K562 (cell line): ENCODE data around the gene EIF3C. TPM values are rescaled to one million over a fixed set of nuclear protein-coding genes. Genes with fewer than 3 reads are reported as not detected.
"Not testable (repeated sequence)": the region's sequence is repeated elsewhere in the genome, so short reads cannot be mapped to it uniquely, and the experiment has no call there.

ENCODE experiments used
- ATAC-seq: fragments of 200-7000 bp; cut with Tn5 transposase; 3 replicates; pipeline ENCODE4 v1.9.1; 2020; ENCODE audit warnings: moderate library complexity
- BruUV-seq: library from RNA; stranded (reverse); fragments of 400-500 nt; replicated peaks from 2 replicates; lab custom pipeline; 2021; lab: Mats Ljungman, UMichigan
- CTCF ChIA-PET: fragments of 300-600 bp; formaldehyde crosslinking; extraction: SDS; loops from one replicate; lab custom pipeline; 2021; ENCODE audit warnings: low intra/inter-chr PET ratio; lab: Yijun Ruan, JAX
- POLR2A ChIA-PET: fragments of 300-600, 350-650 bp; sonication (Branson Sonifier 250); formaldehyde crosslinking; extraction: SDS; loops from one replicate; lab custom pipeline; 2021; ENCODE audit warnings: antibody characterized with exemption, inconsistent platforms; lab: Yijun Ruan, JAX
- DNase-seq, 4 experiments: peaks; one replicate each; pipeline versions ENCODE4 v3.0.0 to v3.0.0-alpha.2; 2011 to 2018; ENCODE audit warnings: low spot score in 3 of 4, mixed read lengths in 3 of 4; ENCODE audit errors: extremely low read depth in 1 of 4
- FAIRE-seq: peaks from 2 replicates; lab custom pipeline; 2011; peaks lifted over from hg19 to GRCh38; lab: Jason Lieb, UNC
- H2AFZ ChIP-seq: 2 replicates; pipeline ENCODE4 v1.6.0; 2011; ENCODE audit warnings: low read depth, low read length, control low read depth, inconsistent platforms
- H3K27ac ChIP-seq: fragments of 200-600 bp; 3 replicates; pipeline ENCODE4 v1.8.0; 2011; ENCODE audit warnings: low read depth, mild to moderate bottlenecking, control low read depth, inconsistent platforms, low read length, moderate library complexity, mixed read lengths; ENCODE audit errors: extremely low read depth
- H3K27me3 ChIP-seq, 2 experiments: fragments of 300-600 bp in 1 of 2; 2 replicates in 1 of 2; 3 replicates in 1 of 2; pipeline versions ENCODE4 v1.6.0 to v1.8.0; 2011; ENCODE audit warnings: inconsistent platforms in 2 of 2, low read length in 2 of 2, mild to moderate bottlenecking in 1 of 2, mixed read lengths in 1 of 2, moderate library complexity in 1 of 2; ENCODE audit not compliant: control insufficient read depth in 2 of 2, insufficient read depth in 2 of 2
- H3K36me3 ChIP-seq: fragments of 300-600 bp; 3 replicates; pipeline ENCODE4 v1.8.0; 2011; ENCODE audit warnings: mild to moderate bottlenecking, low read length, inconsistent platforms; ENCODE audit not compliant: control insufficient read depth, insufficient read depth
- H3K4me1 ChIP-seq, 2 experiments: fragments of 200-600 bp in 1 of 2; replicated peaks in 1 of 2; 2 replicates in 1 of 2; 3 replicates in 1 of 2; pipeline versions ENCODE4 v1.5.1 to v1.8.0; 2011; ENCODE audit warnings: inconsistent platforms in 2 of 2, low read length in 2 of 2, mild to moderate bottlenecking in 1 of 2, mixed read lengths in 1 of 2, moderate library complexity in 1 of 2; ENCODE audit not compliant: control insufficient read depth in 2 of 2, insufficient read depth in 2 of 2
- H3K4me2 ChIP-seq: 2 replicates; pipeline ENCODE4 v1.6.1; 2011; ENCODE audit warnings: low read length, control low read depth, inconsistent platforms, mixed read lengths; ENCODE audit not compliant: insufficient read depth
- H3K4me3 ChIP-seq: fragments of 200-600 bp; sonication (generic), shearing (Covaris generic); 2 replicates; pipeline ENCODE4 v1.5.1; 2016; ENCODE audit warnings: control low read depth, inconsistent platforms
- H3K79me2 ChIP-seq: fragments of 200-600 bp; 3 replicates; pipeline ENCODE4 v1.8.0; 2011; ENCODE audit warnings: low read length, inconsistent platforms; ENCODE audit not compliant: control insufficient read depth, insufficient read depth
- H3K9ac ChIP-seq, 2 experiments: 2 replicates each; pipeline versions ENCODE4 v1.6.0 to v1.6.1; 2011; ENCODE audit warnings: low read depth in 2 of 2, low read length in 2 of 2, control low read depth in 1 of 2, inconsistent platforms in 1 of 2, mild to moderate bottlenecking in 1 of 2, mixed read lengths in 1 of 2; ENCODE audit not compliant: insufficient read depth in 1 of 2
- H3K9me1 ChIP-seq: one replicate; pipeline ENCODE4 v1.6.0; 2011; ENCODE audit warnings: inconsistent platforms, mild to moderate bottlenecking, low read length, moderate library complexity; ENCODE audit not compliant: control insufficient read depth, insufficient read depth
- H3K9me3 ChIP-seq: replicated peaks from 2 replicates; pipeline ENCODE4 v1.5.1; 2011; ENCODE audit warnings: low read depth, low read length, inconsistent platforms; ENCODE audit not compliant: control insufficient read depth, insufficient read depth
- H4K20me1 ChIP-seq: replicated peaks from 2 replicates; pipeline ENCODE4 v1.6.1; 2011; ENCODE audit warnings: low read length, inconsistent platforms, mixed read lengths; ENCODE audit not compliant: control insufficient read depth, insufficient read depth
- WGBS: fragments of 100-300 bp; shearing (Covaris generic); methylation state at CpG from one replicate; pipeline ENCODE4 v1.1.6; 2016; ENCODE audit warnings: low coverage, mixed read lengths; ENCODE audit not compliant: insufficient coverage; ENCODE audit errors: missing lambda C conversion rate; 5-methylcytosine and 5-hydroxymethylcytosine counted together
- in situ Hi-C: fragments of 300-500 bp; cut with MboI; formaldehyde crosslinking; loops from 4 replicates; pipeline ENCODE4 v1.15.0; 2018; ENCODE audit warnings: inconsistent platforms, mixed read lengths
- intact Hi-C: fragments of 100-400 bp; cut with micrococcal nuclease; formaldehyde crosslinking; loops from 2 replicates; pipeline ENCODE4 v1.14.2; 2022
- polyA plus RNA-seq, 8 experiments: library from polyadenylated mRNA; depleted of rRNA in 4 of 8; stranded (reverse) in 5 of 8; unstranded in 3 of 8; fragments of >200 nt; fragmentation: Nextera tagmentation in 2 of 8; fragmentation: Illumina TruSeq in 1 of 8; extraction: Ambion mirVana in 2 of 8; extraction: Trizol in 1 of 8; gene quantifications; 2 replicates each; pipeline versions ENCODE4 v1.2.1 to v1.2.3, GENCODE V29; 2011 to 2014; ENCODE audit warnings: inconsistent platforms in 1 of 8, missing spikeins in 1 of 8
- total RNA-seq, 7 experiments: library from RNA; depleted of rRNA in 6 of 7; stranded (reverse); fragments of >200 nt in 6 of 7; fragmentation: Illumina TruSeq in 2 of 7; extraction: Trizol in 2 of 7; gene quantifications; 2 replicates each; pipeline versions ENCODE4 v1.2.1 to v1.2.3, GENCODE V29; 2011 to 2021; ENCODE audit warnings: low replicate concordance in 1 of 7

Gene EIF3C
- total and polyA plus RNA-seq, 9 of the 15 experiments (the other 6 are each of a cell fraction or from before 2014, with no cell fraction given): 131 to 865 (median 411) TPM

- WGBS: 0% methylated on average over 1 of the region's 4 CpGs
- H3K9me3 ChIP-seq, H2AFZ ChIP-seq, ATAC-seq, H3K79me2 ChIP-seq, H3K36me3 ChIP-seq, FAIRE-seq, H3K27ac ChIP-seq, POLR2A ChIA-PET, BruUV-seq, intact Hi-C loops, H3K27me3 ChIP-seq, DNase-seq, H3K9me1 ChIP-seq, H3K4me3 ChIP-seq, CTCF ChIA-PET, H3K9ac ChIP-seq, H4K20me1 ChIP-seq, H3K4me2 ChIP-seq, H3K4me1 ChIP-seq: not testable (repeated sequence)
- in situ Hi-C loops: loop anchor here (10.0 kb wide), 1 partner anchor 123 kb away; no protein-coding TSS in a partner anchor
Measured at GRCh38 chr16:28691722-28692121, 19.5 kb upstream of the EIF3C start.

- H2AFZ ChIP-seq, intact Hi-C loops, H3K4me1 ChIP-seq, H3K27ac ChIP-seq, CTCF ChIA-PET, DNase-seq, H3K4me3 ChIP-seq, POLR2A ChIA-PET, H3K27me3 ChIP-seq, H3K36me3 ChIP-seq, H3K79me2 ChIP-seq, H3K9me1 ChIP-seq, H3K4me2 ChIP-seq, H3K9me3 ChIP-seq, FAIRE-seq, H4K20me1 ChIP-seq, H3K9ac ChIP-seq, BruUV-seq, ATAC-seq: not testable (repeated sequence)
- WGBS: no CpG with 5 or more reads among the region's 11 CpGs
- in situ Hi-C loops: loop anchor here (10.0 kb wide), 1 partner anchor 121 kb away; no protein-coding TSS in a partner anchor
Measured at GRCh38 chr16:28693257-28693950, 17.9 kb upstream of the EIF3C start.

- H3K4me3 ChIP-seq, H3K9ac ChIP-seq, CTCF ChIA-PET, H3K27ac ChIP-seq, H3K36me3 ChIP-seq, FAIRE-seq, H3K27me3 ChIP-seq, H3K79me2 ChIP-seq, BruUV-seq, H3K4me2 ChIP-seq, POLR2A ChIA-PET, DNase-seq, ATAC-seq, H3K9me3 ChIP-seq, H4K20me1 ChIP-seq, H3K9me1 ChIP-seq, H3K4me1 ChIP-seq, H2AFZ ChIP-seq, intact Hi-C loops: not testable (repeated sequence)
- in situ Hi-C loops: loop anchor here (10.0 to 25.0 kb wide), 3 partner anchors 87 to 162 kb away; partner anchors contain the start of genes NUPR1 and SULT1A1
- no CpG with 5 or more reads among the region's 9 CpGs for WGBS
Measured at GRCh38 chr16:28699792-28700191, 11.5 kb upstream of the EIF3C start.

- H3K4me2 ChIP-seq, DNase-seq, H3K27me3 ChIP-seq, H3K9me3 ChIP-seq, ATAC-seq, H4K20me1 ChIP-seq, H3K4me1 ChIP-seq, H2AFZ ChIP-seq, H3K9ac ChIP-seq, POLR2A ChIA-PET, H3K79me2 ChIP-seq, FAIRE-seq, CTCF ChIA-PET, H3K4me3 ChIP-seq, H3K27ac ChIP-seq, H3K36me3 ChIP-seq, intact Hi-C loops, BruUV-seq, H3K9me1 ChIP-seq: not testable (repeated sequence)
- no CpG with 5 or more reads among the region's 19 CpGs for WGBS
- in situ Hi-C loops: loop anchor here (25.0 kb wide), 2 partner anchors 88 to 163 kb away; partner anchors contain the start of genes NUPR1 and SULT1A1
Measured at GRCh38 chr16:28700349-28700748, 10.9 kb upstream of the EIF3C start.
